H1 (cell line): ENCODE data around the gene SETX. TPM values are rescaled to one million over a fixed set of nuclear protein-coding genes. Genes with fewer than 3 reads are reported as not detected.
A peak's percentile ranks its signal among the peaks of the same experiment; 100 is the strongest.

Source experiments
- CTCF ChIA-PET: fragments of 300-600 bp; sonication (Branson Sonifier 250); formaldehyde crosslinking; loops from one replicate; lab custom pipeline; 2021; ENCODE audit not compliant: partially characterized antibody; lab: Charles Lee
- POLR2A ChIA-PET: fragments of 300-600 bp; sonication (Branson Sonifier 250); formaldehyde crosslinking; loops from one replicate; lab custom pipeline; 2021; ENCODE audit warnings: inconsistent platforms; ENCODE audit not compliant: partially characterized antibody; lab: Charles Lee
- DNase-seq, 2 experiments: peaks; one replicate each; pipeline versions ENCODE4 v3.0.0 to v3.0.0-alpha.2; 2010 to 2022; ENCODE audit warnings: low spot score in 2 of 2, low read depth in 1 of 2, mixed read lengths in 1 of 2
- FAIRE-seq: peaks from 2 replicates; lab custom pipeline; 2011; peaks lifted over from hg19 to GRCh38; lab: Jason Lieb, UNC
- H2AFZ ChIP-seq: 2 replicates; pipeline ENCODE4 v1.8.1; 2012; ENCODE audit warnings: low read length, inconsistent platforms
- H2AK5ac ChIP-seq: 2 replicates; pipeline ENCODE4 v1.6.1; 2013; ENCODE audit warnings: low read depth, low read length
- H2BK120ac ChIP-seq: replicated peaks from 2 replicates; pipeline ENCODE3; 2013; ENCODE audit warnings: low read depth, low read length, inconsistent platforms
- H2BK12ac ChIP-seq: 2 replicates; pipeline ENCODE4 v1.6.1; 2013; ENCODE audit warnings: low read depth, low read length
- H2BK15ac ChIP-seq: 2 replicates; pipeline ENCODE4 v1.6.1; 2013; ENCODE audit warnings: low read length
- H2BK20ac ChIP-seq: 2 replicates; pipeline ENCODE4 v1.6.1; 2013; ENCODE audit warnings: low read length
- H2BK5ac ChIP-seq: 2 replicates; pipeline ENCODE4 v1.6.1; 2013; ENCODE audit warnings: low read depth, low read length
- H3K14ac ChIP-seq: 2 replicates; pipeline ENCODE4 v1.6.1; 2013; ENCODE audit warnings: inconsistent platforms; ENCODE audit not compliant: insufficient read length
- H3K18ac ChIP-seq: 2 replicates; pipeline ENCODE4 v1.6.1; 2013; ENCODE audit warnings: low read length; ENCODE audit errors: extremely low read depth
- H3K23ac ChIP-seq: 2 replicates; pipeline ENCODE4 v1.6.1; 2013; ENCODE audit warnings: inconsistent platforms; ENCODE audit not compliant: insufficient read length
- H3K23me2 ChIP-seq: 2 replicates; pipeline ENCODE4 v1.6.1; 2013; ENCODE audit warnings: low read depth, low read length
- H3K27ac ChIP-seq: 2 replicates; pipeline ENCODE4 v1.6.1; 2011; ENCODE audit warnings: low read depth, low read length, inconsistent platforms
- H3K27me3 ChIP-seq, 4 experiments: replicated peaks in 1 of 4; 1 replicate in 1 of 4; 2 replicates in 3 of 4; pipeline versions ENCODE4 v1.6.1 to v1.8.1; 2011 to 2013; ENCODE audit warnings: low read length in 3 of 4, mild to moderate bottlenecking in 3 of 4, inconsistent platforms in 2 of 4, mixed read lengths in 2 of 4, moderate library complexity in 1 of 4; ENCODE audit not compliant: control insufficient read depth in 3 of 4, insufficient read depth in 3 of 4; ENCODE audit errors: extremely low read depth in 1 of 4
- H3K36me3 ChIP-seq, 4 experiments: 2 replicates each; pipeline versions ENCODE4 v1.6.1 to v1.8.1; 2011 to 2013; ENCODE audit warnings: mild to moderate bottlenecking in 4 of 4, low read length in 3 of 4, moderate library complexity in 2 of 4, control low read depth in 1 of 4, inconsistent platforms in 1 of 4; ENCODE audit not compliant: insufficient read depth in 4 of 4, control insufficient read depth in 2 of 4
- H3K4ac ChIP-seq: replicated peaks from 2 replicates; pipeline ENCODE3; 2013; ENCODE audit warnings: low read length, low read depth, mixed read lengths, inconsistent platforms; ENCODE audit not compliant: insufficient read length
- H3K4me1 ChIP-seq, 4 experiments: replicated peaks in 1 of 4; 1 replicate in 1 of 4; 2 replicates in 3 of 4; pipeline versions ENCODE4 v1.6.1 to v1.8.1; 2011 to 2013; ENCODE audit warnings: low read length in 3 of 4, inconsistent platforms in 2 of 4, mixed read lengths in 1 of 4; ENCODE audit not compliant: insufficient read depth in 4 of 4, control insufficient read depth in 3 of 4
- H3K4me2 ChIP-seq, 2 experiments: 2 replicates each; pipeline versions ENCODE4 v1.6.1 to v1.8.1; 2011 to 2013; ENCODE audit warnings: low read depth in 2 of 2, low read length in 2 of 2, control low read depth in 1 of 2, inconsistent platforms in 1 of 2, mild to moderate bottlenecking in 1 of 2; ENCODE audit not compliant: insufficient read depth in 1 of 2
- H3K4me3 ChIP-seq, 4 experiments: fragments of 200-600, 300-600 bp in 1 of 4; sonication (generic), shearing (Covaris generic), sonication (Bioruptor Twin) in 1 of 4; 2 replicates each; pipeline versions ENCODE4 v1.5.1 to v1.8.1; 2011 to 2016; ENCODE audit warnings: low read length in 4 of 4, low read depth in 3 of 4, control low read depth in 2 of 4, inconsistent platforms in 2 of 4, mild to moderate bottlenecking in 2 of 4, mixed read lengths in 1 of 4, moderate library complexity in 1 of 4; ENCODE audit not compliant: insufficient read depth in 2 of 4; ENCODE audit errors: extremely low read depth in 1 of 4
- H3K56ac ChIP-seq: replicated peaks from 2 replicates; pipeline ENCODE3; 2013; ENCODE audit warnings: low read depth, mild to moderate bottlenecking, mixed read lengths, low read length, inconsistent platforms; ENCODE audit not compliant: insufficient read length
- H3K79me1 ChIP-seq: 2 replicates; pipeline ENCODE4 v1.6.1; 2013; ENCODE audit warnings: low read depth, low read length, control low read depth
- H3K79me2 ChIP-seq, 2 experiments: 2 replicates each; pipeline versions ENCODE4 v1.6.1 to v1.8.1; 2012 to 2013; ENCODE audit warnings: low read length in 2 of 2, mild to moderate bottlenecking in 2 of 2, inconsistent platforms in 1 of 2; ENCODE audit not compliant: insufficient read depth in 2 of 2, control insufficient read depth in 1 of 2
- H3K9ac ChIP-seq, 4 experiments: replicated peaks in 1 of 4; 1 replicate in 1 of 4; 2 replicates in 3 of 4; pipeline versions ENCODE4 v1.6.1 to v1.8.1; 2011 to 2013; ENCODE audit warnings: low read depth in 3 of 4, low read length in 3 of 4, control low read depth in 2 of 4, mild to moderate bottlenecking in 2 of 4, moderate library complexity in 2 of 4, inconsistent platforms in 1 of 4; ENCODE audit errors: extremely low read depth in 1 of 4
- H3K9me3 ChIP-seq, 2 experiments: 2 replicates each; pipeline versions ENCODE4 v1.6.1 to v1.8.1; 2012 to 2013; ENCODE audit warnings: mild to moderate bottlenecking in 2 of 2, moderate library complexity in 2 of 2, control low read depth in 1 of 2, inconsistent platforms in 1 of 2, low read depth in 1 of 2, low read length in 1 of 2, mixed read lengths in 1 of 2; ENCODE audit not compliant: insufficient read depth in 2 of 2
- H4K20me1 ChIP-seq, 2 experiments: replicated peaks in 1 of 2; 2 replicates each; pipeline versions ENCODE3 to v1.8.1; 2011 to 2013; ENCODE audit warnings: inconsistent platforms in 2 of 2, low read length in 2 of 2, mild to moderate bottlenecking in 1 of 2; ENCODE audit not compliant: insufficient read depth in 2 of 2, control insufficient read depth in 1 of 2
- H4K5ac ChIP-seq: 2 replicates; pipeline ENCODE4 v1.6.1; 2013; ENCODE audit warnings: low read length, low read depth, mixed read lengths, inconsistent platforms; ENCODE audit not compliant: insufficient read length
- H4K8ac ChIP-seq: 2 replicates; pipeline ENCODE4 v1.8.0; 2013; ENCODE audit warnings: mild to moderate bottlenecking, moderate library complexity, low read length, inconsistent platforms; ENCODE audit not compliant: insufficient read depth; ENCODE audit errors: extremely low read depth
- H4K91ac ChIP-seq: replicated peaks from 2 replicates; pipeline ENCODE3; 2013; ENCODE audit warnings: low read length, mixed read lengths, inconsistent platforms; ENCODE audit not compliant: insufficient read length
- FOSL1 ChIP-seq: IDR thresholded peaks from 2 replicates; pipeline ENCODE4 v1.6.1; 2011; ENCODE audit warnings: mild to moderate bottlenecking, low read depth, low read length, moderate library complexity; ENCODE audit not compliant: insufficient read depth
- JUN ChIP-seq: IDR thresholded peaks from 2 replicates; pipeline ENCODE4 v1.6.1; 2011; ENCODE audit warnings: low read depth, mild to moderate bottlenecking, improper control_type of control experiment, low read length
- WGBS, 2 experiments: shearing (Covaris generic) in 1 of 2; methylation state at CpG; one replicate each; pipeline versions ENCODE4 v1.1.6 to v1.1.7; 2013 to 2015; ENCODE audit warnings: low lambda C conversion rate in 2 of 2, mixed read lengths in 2 of 2, inconsistent platforms in 1 of 2, low coverage in 1 of 2, missing lambda C conversion rate in 1 of 2; ENCODE audit not compliant: insufficient replicate concordance in 2 of 2, insufficient coverage in 1 of 2, insufficient read length in 1 of 2; ENCODE audit errors: extremely low coverage in 1 of 2, missing lambda C conversion rate in 1 of 2; 5-methylcytosine and 5-hydroxymethylcytosine counted together
- polyA plus RNA-seq, 7 experiments: library from polyadenylated mRNA; depleted of rRNA in 3 of 7; stranded (reverse) in 5 of 7; unstranded in 2 of 7; fragments of >200 nt in 5 of 7; fragments of 200-250 nt in 2 of 7; gene quantifications; 1 replicate in 5 of 7; 2 replicates in 1 of 7; 4 replicates in 1 of 7; pipeline versions ENCODE4 v1.2.1 to v1.2.3, GENCODE V29; 2011 to 2013; ENCODE audit warnings: missing spikeins in 2 of 7, mixed read lengths in 2 of 7
- total RNA-seq: library from RNA; stranded (reverse); fragmentation: NEBNext Ultra II Directional; extraction: Animal tissue kit (Norgen Biotek cat#: 25700); gene quantifications from 2 replicates; pipeline ENCODE4 v1.2.1, GENCODE V29; 2021

SETX gene
- total and polyA plus RNA-seq, 2 of the 8 experiments (the other 6 are each of a cell fraction or from before 2014, with no cell fraction given) = 15.1 to 37.9 TPM

- H3K36me3 ChIP-seq = no peaks in the 10 kb centered on the region
- H3K4ac ChIP-seq = no peak overlapping the region
- peaks cover 14% of the 10 kb centered on the region; the same call in 1 of the 2 replicates for H3K23me2 ChIP-seq
- peak overlapping the region; percentile 60 for H3K18ac ChIP-seq
- DNase-seq = no peak
- peaks cover 2 to 22% (median 16%) of the 10 kb centered on the region in 4 experiments for H3K4me1 ChIP-seq
- peak overlapping the region; percentile 24 for H2BK5ac ChIP-seq
- no peaks in the 10 kb centered on the region for H3K9me3 ChIP-seq
- H2BK20ac ChIP-seq = no peak overlapping the region
- no peak overlapping the region for H2AK5ac ChIP-seq
- H4K91ac ChIP-seq = no peak overlapping the region
- H3K14ac ChIP-seq = no peak overlapping the region
- H3K4me2 ChIP-seq = peak overlapping the region; percentile 94 to 98
- peak overlapping the region; percentile 41; the same call in 1 of the 2 replicates for H2AFZ ChIP-seq
- H2BK120ac ChIP-seq = no peak overlapping the region
- ChIA-PET POLR2A (interaction anchor here (0.6 to 1.1 kb wide), 2 partner anchors 10 to 113 kb away, joined by 3 to 4 read pairs; no protein-coding TSS in a partner anchor), CTCF (interaction anchor here (0.7 to 16.9 kb wide), 15 partner anchors 10 to 477 kb away, joined by 3 to 370 read pairs (median 4); partner anchors contain the start of gene NTNG2)
- H4K5ac ChIP-seq = no peak overlapping the region
- H2BK12ac ChIP-seq = peak overlapping the region; percentile 68; the same call in 1 of the 2 replicates
- no peak overlapping the region for H2BK15ac ChIP-seq
- no peak overlapping the region for H3K56ac ChIP-seq
- H4K20me1 ChIP-seq = peaks cover 2% of the 10 kb centered on the region in 2 experiments
- 60% methylated on average over 18 of the region's 21 CpGs; no CpG with 5 or more reads in 1 of the 2 experiments for WGBS, 2 experiments
- no peaks in the 10 kb centered on the region for H3K79me1 ChIP-seq
- H3K9ac ChIP-seq = no peak overlapping the region
- no peak for FAIRE-seq
- no peak overlapping the region for H3K27ac ChIP-seq
- H3K79me2 ChIP-seq = no peaks in the 10 kb centered on the region
- peaks cover 0 to 20% (median 15%) of the 10 kb centered on the region in 4 experiments; a peak in 6 of 7 replicates for H3K27me3 ChIP-seq
- H3K23ac ChIP-seq = no peak overlapping the region
- peak overlapping the region; percentile 7; the same call in 1 of the 2 replicates for H4K8ac ChIP-seq
- H3K4me3 ChIP-seq = peak overlapping the region; percentile 44 to 78 (median 52)
- no peak for TF ChIP-seq JUN
- TF ChIP-seq FOSL1 = no peak
These were observed 114.6 kb downstream of the SETX start for GRCh38 chr9:132239999-132240840.
